Liver (tissue), 9 donors: Measurements from ENCODE around the gene SUGCT. TPM values are rescaled to one million over a fixed set of nuclear protein-coding genes. Genes with fewer than 3 reads are reported as not detected.

Experiments
- DNase-seq: peaks from one replicate; pipeline ENCODE4 v3.0.0-alpha.2; 2017; ENCODE audit warnings: low spot score
- H3K27ac ChIP-seq, 2 donors: one replicate each; pipeline ENCODE4 v1.7.0; 2013; ENCODE audit warnings: inconsistent platforms in 2 of 2, low read length in 2 of 2, control low read depth in 1 of 2, low read depth in 1 of 2, mild to moderate bottlenecking in 1 of 2
- H3K27me3 ChIP-seq, 4 donors: one replicate each; pipeline versions ENCODE4 v1.6.1 to v1.7.0; 2013; ENCODE audit warnings: low read length in 3 of 4, inconsistent platforms in 1 of 4, mild to moderate bottlenecking in 1 of 4, moderate library complexity in 1 of 4; ENCODE audit not compliant: control insufficient read depth in 4 of 4, insufficient read depth in 4 of 4
- H3K36me3 ChIP-seq, 4 donors: one replicate each; pipeline versions ENCODE4 v1.6.1 to v1.7.0; 2013; ENCODE audit warnings: low read length in 3 of 4, mild to moderate bottlenecking in 3 of 4, low read depth in 1 of 4, moderate library complexity in 1 of 4; ENCODE audit not compliant: control insufficient read depth in 4 of 4, insufficient read depth in 3 of 4
- H3K4me1 ChIP-seq, 4 donors: one replicate each; pipeline versions ENCODE4 v1.6.1 to v1.7.0; 2013; ENCODE audit warnings: low read length in 3 of 4, mild to moderate bottlenecking in 3 of 4, moderate library complexity in 1 of 4; ENCODE audit not compliant: control insufficient read depth in 4 of 4, insufficient read depth in 4 of 4
- H3K4me3 ChIP-seq, 3 donors: one replicate each; pipeline versions ENCODE4 v1.6.1 to v1.7.0; 2013; ENCODE audit warnings: low read length in 3 of 3, control low read depth in 1 of 3, low read depth in 1 of 3, mild to moderate bottlenecking in 1 of 3
- H3K9ac ChIP-seq, 2 donors: one replicate each; pipeline ENCODE4 v1.7.0; 2013; ENCODE audit warnings: low read length in 2 of 2, mild to moderate bottlenecking in 2 of 2, moderate library complexity in 2 of 2, control low read depth in 1 of 2, low read depth in 1 of 2
- H3K9me3 ChIP-seq, 4 donors: one replicate each; pipeline versions ENCODE4 v1.6.1 to v1.7.0; 2013; ENCODE audit warnings: low read length in 3 of 4; ENCODE audit not compliant: control insufficient read depth in 4 of 4
- EGR1 ChIP-seq, 2 donors: IDR thresholded peaks; 2 replicates each; pipeline ENCODE4 v1.6.1; 2016 to 2018; ENCODE audit warnings: antibody characterized with exemption in 2 of 2, low read depth in 2 of 2
- FOXA1 ChIP-seq: IDR thresholded peaks from 2 replicates; pipeline ENCODE4 v1.6.1; 2016; ENCODE audit warnings: antibody characterized with exemption
- FOXA2 ChIP-seq: IDR thresholded peaks from 2 replicates; pipeline ENCODE4 v1.6.1; 2016; ENCODE audit warnings: antibody characterized with exemption
- GABPA ChIP-seq, 2 donors: IDR thresholded peaks in 1 of 2; conservative IDR thresholded peaks in 1 of 2; 2 replicates each; pipeline ENCODE4 v1.6.1; 2016; ENCODE audit warnings: antibody characterized with exemption in 2 of 2, mild to moderate bottlenecking in 1 of 2, moderate library complexity in 1 of 2
- HNF4A ChIP-seq, 2 donors: conservative IDR thresholded peaks; 2 replicates each; pipeline ENCODE4 v1.6.1; 2016; ENCODE audit warnings: antibody characterized with exemption in 2 of 2, mild to moderate bottlenecking in 2 of 2
- HNF4G ChIP-seq: IDR thresholded peaks from 2 replicates; pipeline ENCODE4 v1.6.1; 2016; ENCODE audit warnings: antibody characterized with exemption
- JUND ChIP-seq, 2 donors: IDR thresholded peaks; 2 replicates each; pipeline ENCODE4 v1.6.1; 2016; ENCODE audit warnings: antibody characterized with exemption in 2 of 2
- NR2F2 ChIP-seq: IDR thresholded peaks from 2 replicates; pipeline ENCODE4 v1.6.1; 2016; ENCODE audit warnings: antibody characterized with exemption
- RAD21 ChIP-seq, 2 donors: IDR thresholded peaks; 2 replicates each; pipeline ENCODE4 v1.6.1; 2016; ENCODE audit warnings: antibody characterized with exemption in 2 of 2, mild to moderate bottlenecking in 2 of 2
- RXRA ChIP-seq, 2 donors: IDR thresholded peaks; 2 replicates each; pipeline ENCODE4 v1.6.1; 2017 to 2018; ENCODE audit warnings: antibody characterized with exemption in 2 of 2, mild to moderate bottlenecking in 1 of 2
- SP1 ChIP-seq: IDR thresholded peaks from 2 replicates; pipeline ENCODE4 v1.6.1; 2018; ENCODE audit warnings: antibody characterized with exemption, mild to moderate bottlenecking
- TAF1 ChIP-seq: conservative IDR thresholded peaks from 2 replicates; pipeline ENCODE4 v1.6.1; 2016; ENCODE audit warnings: antibody characterized with exemption, mild to moderate bottlenecking
- YY1 ChIP-seq: IDR thresholded peaks from 2 replicates; pipeline ENCODE4 v1.6.1; 2016; ENCODE audit warnings: antibody characterized with exemption, mild to moderate bottlenecking
- WGBS: extraction: QIAGEN DNeasy Blood & Tissue Kit; methylation state at CpG from one replicate; pipeline ENCODE4 v1.1.7; 2013; 5-methylcytosine and 5-hydroxymethylcytosine counted together
- polyA plus RNA-seq, 2 donors: library from polyadenylated mRNA; stranded (reverse) in 1 of 2; unstranded in 1 of 2; fragments of 200-250 nt in 1 of 2; fragments of >200 nt in 1 of 2; fragmentation: Nextera tagmentation in 1 of 2; extraction: Ambion mirVana in 1 of 2; gene quantifications; one replicate each; pipeline versions ENCODE4 v1.2.1 to v1.2.3, GENCODE V29; 2013 to 2015
- total RNA-seq, 2 donors: library from RNA; depleted of rRNA; stranded (reverse); fragments of >200 nt; gene quantifications; one replicate each; pipeline ENCODE4 v1.2.3, GENCODE V29; 2014
- TF ChIP-seq, protein P1 (sequence below): IDR thresholded peaks from 2 replicates; pipeline ENCODE4 v1.6.1; 2016; ENCODE audit warnings: antibody characterized with exemption
- TF ChIP-seq, protein P2 (sequence below): IDR thresholded peaks from 2 replicates; pipeline ENCODE4 v1.6.1; 2016; ENCODE audit warnings: antibody characterized with exemption, mild to moderate bottlenecking
- TF ChIP-seq, protein P3 (sequence below): fragments of 150-350 bp; IDR thresholded peaks from 2 replicates; pipeline ENCODE4 v1.5.1; 2017; ENCODE audit warnings: improper control_type of control experiment, low read depth, low read length; ENCODE audit not compliant: missing input control
- TF ChIP-seq, protein P4 (sequence below): IDR thresholded peaks from 2 replicates; pipeline ENCODE4 v1.6.1; 2016; ENCODE audit warnings: antibody characterized with exemption
- TF ChIP-seq, protein P5 (sequence below): IDR thresholded peaks from 2 replicates; pipeline ENCODE4 v1.6.1; 2016; ENCODE audit warnings: antibody characterized with exemption
- donor health status: healthy.
- donor health status: healthy.
- donor health status: healthy.
- donor health status: healthy.
- donor health status: healthy.

The SUGCT gene
- total and polyA plus RNA-seq, 4 donors: 6.2 to 11.9 (median 9.9) TPM

DNA sequence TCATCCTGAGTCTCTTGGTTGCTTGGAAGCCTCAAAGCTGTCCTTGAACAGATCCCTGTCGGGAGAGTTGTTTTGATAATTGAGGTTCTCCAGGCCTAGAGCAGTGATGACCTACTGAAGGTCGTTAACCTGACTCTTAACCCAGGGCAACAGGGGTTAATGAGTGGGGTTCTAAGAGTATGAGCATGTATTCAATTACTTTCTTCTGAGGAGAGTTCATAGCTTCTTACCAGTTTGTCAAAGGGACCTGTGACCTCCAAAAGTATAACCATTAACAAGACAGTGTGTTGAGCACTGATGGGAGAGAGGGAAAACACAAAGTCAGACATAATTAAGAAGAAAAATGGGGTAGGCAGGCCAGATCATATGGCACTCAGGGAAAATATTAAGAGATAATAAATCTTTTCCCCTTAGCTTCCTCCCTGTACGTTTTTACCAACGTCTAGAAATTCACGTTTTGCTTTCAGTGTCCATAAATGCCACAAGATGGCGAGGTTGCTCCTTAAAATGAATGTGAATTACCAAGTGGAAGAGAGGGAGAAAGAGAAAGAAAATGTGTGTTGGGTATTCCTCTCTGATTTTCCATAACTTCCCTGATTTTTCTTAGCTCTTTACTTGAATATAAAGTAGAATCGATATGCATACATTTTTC is 97.6 kb downstream of the SUGCT start:
- H3K4me3 ChIP-seq: no peak overlapping the region
- H3K27me3 ChIP-seq: no peaks in the 10 kb centered on the region
- 18% methylated on average over 7 of the region's 7 CpGs for WGBS
- H3K4me1 ChIP-seq: peaks cover 0 to 8% (median 2%) of the 10 kb centered on the region in 4 donors
- TF ChIP-seq SP1 (no peak), YY1 (peak; percentile 37), HNF4G (no peak), NR2F2 (peak; percentile 66), FOXA1 (no peak), RXRA (IDR thresholded peaks at IDR 0.05) (peak in 1 of 2 donors; percentile 9), JUND (IDR thresholded peaks at IDR 0.05) (no peak), TAF1 (no peak), RAD21 (IDR thresholded peaks at IDR 0.05) (peak; percentile 90), EGR1 (IDR thresholded peaks at IDR 0.05; ENCODE audit: low read depth in 2 of 2) (no peak), FOXA2 (no peak), HNF4A (conservative IDR thresholded peaks at IDR 0.05) (no peak), GABPA (IDR thresholded peaks at IDR 0.05 in 1 of 2, conservative IDR thresholded peaks at IDR 0.05 in 1 of 2) (no peak)
- TF ChIP-seq, protein P1, sequence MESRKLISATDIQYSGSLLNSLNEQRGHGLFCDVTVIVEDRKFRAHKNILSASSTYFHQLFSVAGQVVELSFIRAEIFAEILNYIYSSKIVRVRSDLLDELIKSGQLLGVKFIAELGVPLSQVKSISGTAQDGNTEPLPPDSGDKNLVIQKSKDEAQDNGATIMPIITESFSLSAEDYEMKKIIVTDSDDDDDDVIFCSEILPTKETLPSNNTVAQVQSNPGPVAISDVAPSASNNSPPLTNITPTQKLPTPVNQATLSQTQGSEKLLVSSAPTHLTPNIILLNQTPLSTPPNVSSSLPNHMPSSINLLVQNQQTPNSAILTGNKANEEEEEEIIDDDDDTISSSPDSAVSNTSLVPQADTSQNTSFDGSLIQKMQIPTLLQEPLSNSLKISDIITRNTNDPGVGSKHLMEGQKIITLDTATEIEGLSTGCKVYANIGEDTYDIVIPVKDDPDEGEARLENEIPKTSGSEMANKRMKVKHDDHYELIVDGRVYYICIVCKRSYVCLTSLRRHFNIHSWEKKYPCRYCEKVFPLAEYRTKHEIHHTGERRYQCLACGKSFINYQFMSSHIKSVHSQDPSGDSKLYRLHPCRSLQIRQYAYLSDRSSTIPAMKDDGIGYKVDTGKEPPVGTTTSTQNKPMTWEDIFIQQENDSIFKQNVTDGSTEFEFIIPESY: no peak
- TF ChIP-seq, protein P2, sequence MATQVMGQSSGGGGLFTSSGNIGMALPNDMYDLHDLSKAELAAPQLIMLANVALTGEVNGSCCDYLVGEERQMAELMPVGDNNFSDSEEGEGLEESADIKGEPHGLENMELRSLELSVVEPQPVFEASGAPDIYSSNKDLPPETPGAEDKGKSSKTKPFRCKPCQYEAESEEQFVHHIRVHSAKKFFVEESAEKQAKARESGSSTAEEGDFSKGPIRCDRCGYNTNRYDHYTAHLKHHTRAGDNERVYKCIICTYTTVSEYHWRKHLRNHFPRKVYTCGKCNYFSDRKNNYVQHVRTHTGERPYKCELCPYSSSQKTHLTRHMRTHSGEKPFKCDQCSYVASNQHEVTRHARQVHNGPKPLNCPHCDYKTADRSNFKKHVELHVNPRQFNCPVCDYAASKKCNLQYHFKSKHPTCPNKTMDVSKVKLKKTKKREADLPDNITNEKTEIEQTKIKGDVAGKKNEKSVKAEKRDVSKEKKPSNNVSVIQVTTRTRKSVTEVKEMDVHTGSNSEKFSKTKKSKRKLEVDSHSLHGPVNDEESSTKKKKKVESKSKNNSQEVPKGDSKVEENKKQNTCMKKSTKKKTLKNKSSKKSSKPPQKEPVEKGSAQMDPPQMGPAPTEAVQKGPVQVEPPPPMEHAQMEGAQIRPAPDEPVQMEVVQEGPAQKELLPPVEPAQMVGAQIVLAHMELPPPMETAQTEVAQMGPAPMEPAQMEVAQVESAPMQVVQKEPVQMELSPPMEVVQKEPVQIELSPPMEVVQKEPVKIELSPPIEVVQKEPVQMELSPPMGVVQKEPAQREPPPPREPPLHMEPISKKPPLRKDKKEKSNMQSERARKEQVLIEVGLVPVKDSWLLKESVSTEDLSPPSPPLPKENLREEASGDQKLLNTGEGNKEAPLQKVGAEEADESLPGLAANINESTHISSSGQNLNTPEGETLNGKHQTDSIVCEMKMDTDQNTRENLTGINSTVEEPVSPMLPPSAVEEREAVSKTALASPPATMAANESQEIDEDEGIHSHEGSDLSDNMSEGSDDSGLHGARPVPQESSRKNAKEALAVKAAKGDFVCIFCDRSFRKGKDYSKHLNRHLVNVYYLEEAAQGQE: no peak
- TF ChIP-seq, protein P3, sequence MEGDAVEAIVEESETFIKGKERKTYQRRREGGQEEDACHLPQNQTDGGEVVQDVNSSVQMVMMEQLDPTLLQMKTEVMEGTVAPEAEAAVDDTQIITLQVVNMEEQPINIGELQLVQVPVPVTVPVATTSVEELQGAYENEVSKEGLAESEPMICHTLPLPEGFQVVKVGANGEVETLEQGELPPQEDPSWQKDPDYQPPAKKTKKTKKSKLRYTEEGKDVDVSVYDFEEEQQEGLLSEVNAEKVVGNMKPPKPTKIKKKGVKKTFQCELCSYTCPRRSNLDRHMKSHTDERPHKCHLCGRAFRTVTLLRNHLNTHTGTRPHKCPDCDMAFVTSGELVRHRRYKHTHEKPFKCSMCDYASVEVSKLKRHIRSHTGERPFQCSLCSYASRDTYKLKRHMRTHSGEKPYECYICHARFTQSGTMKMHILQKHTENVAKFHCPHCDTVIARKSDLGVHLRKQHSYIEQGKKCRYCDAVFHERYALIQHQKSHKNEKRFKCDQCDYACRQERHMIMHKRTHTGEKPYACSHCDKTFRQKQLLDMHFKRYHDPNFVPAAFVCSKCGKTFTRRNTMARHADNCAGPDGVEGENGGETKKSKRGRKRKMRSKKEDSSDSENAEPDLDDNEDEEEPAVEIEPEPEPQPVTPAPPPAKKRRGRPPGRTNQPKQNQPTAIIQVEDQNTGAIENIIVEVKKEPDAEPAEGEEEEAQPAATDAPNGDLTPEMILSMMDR: peak; percentile 70
- TF ChIP-seq, protein P4, sequence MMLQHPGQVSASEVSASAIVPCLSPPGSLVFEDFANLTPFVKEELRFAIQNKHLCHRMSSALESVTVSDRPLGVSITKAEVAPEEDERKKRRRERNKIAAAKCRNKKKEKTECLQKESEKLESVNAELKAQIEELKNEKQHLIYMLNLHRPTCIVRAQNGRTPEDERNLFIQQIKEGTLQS: no peak
- TF ChIP-seq, protein P5, sequence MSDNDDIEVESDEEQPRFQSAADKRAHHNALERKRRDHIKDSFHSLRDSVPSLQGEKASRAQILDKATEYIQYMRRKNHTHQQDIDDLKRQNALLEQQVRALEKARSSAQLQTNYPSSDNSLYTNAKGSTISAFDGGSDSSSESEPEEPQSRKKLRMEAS: no peak
- no peak for DNase-seq
- peak overlapping the region in 1 of 2 donors; percentile 54 for H3K9ac ChIP-seq
- H3K9me3 ChIP-seq: no peaks in the 10 kb centered on the region
- no peak overlapping the region for H3K27ac ChIP-seq
- no peaks in the 10 kb centered on the region for H3K36me3 ChIP-seq
